Prostate gland (tissue), 2 donors: ENCODE measurements around the gene BARX2.
"Not testable (repeated sequence)": the region's sequence is repeated elsewhere in the genome, so short reads cannot be mapped to it uniquely, and the experiment has no call there.

ENCODE experiments used
- CTCF ChIP-seq, 4 experiments: fragments of 200-600 bp in 2 of 4; fragments of 450-650 bp in 2 of 4; sonication (generic) in 2 of 4; IDR thresholded peaks; 1 replicate in 3 of 4; 2 replicates in 1 of 4; pipeline ENCODE4 v1.5.1; 2016 to 2019; ENCODE audit warnings: antibody characterized with exemption in 4 of 4, mild to moderate bottlenecking in 2 of 4, moderate library complexity in 2 of 4
- POLR2A ChIP-seq: fragments of 450-650 bp; IDR thresholded peaks from one replicate; pipeline ENCODE4 v1.6.1; 2016; ENCODE audit warnings: antibody characterized with exemption, mild to moderate bottlenecking

- not testable (repeated sequence) for TF ChIP-seq CTCF (IDR thresholded peaks at IDR 0.05); POLR2A
Measured at GRCh38 chr11:129344301-129344940, 31.2 kb upstream of the BARX2 start.
